Measurements from ENCODE around the gene VCP. TPM values are rescaled to one million over a fixed set of nuclear protein-coding genes. Genes with fewer than 3 reads are reported as not detected.

Gene VCP
- 100 to 1,000 TPM; 189 to 238 TPM for total RNA-seq

DNA sequence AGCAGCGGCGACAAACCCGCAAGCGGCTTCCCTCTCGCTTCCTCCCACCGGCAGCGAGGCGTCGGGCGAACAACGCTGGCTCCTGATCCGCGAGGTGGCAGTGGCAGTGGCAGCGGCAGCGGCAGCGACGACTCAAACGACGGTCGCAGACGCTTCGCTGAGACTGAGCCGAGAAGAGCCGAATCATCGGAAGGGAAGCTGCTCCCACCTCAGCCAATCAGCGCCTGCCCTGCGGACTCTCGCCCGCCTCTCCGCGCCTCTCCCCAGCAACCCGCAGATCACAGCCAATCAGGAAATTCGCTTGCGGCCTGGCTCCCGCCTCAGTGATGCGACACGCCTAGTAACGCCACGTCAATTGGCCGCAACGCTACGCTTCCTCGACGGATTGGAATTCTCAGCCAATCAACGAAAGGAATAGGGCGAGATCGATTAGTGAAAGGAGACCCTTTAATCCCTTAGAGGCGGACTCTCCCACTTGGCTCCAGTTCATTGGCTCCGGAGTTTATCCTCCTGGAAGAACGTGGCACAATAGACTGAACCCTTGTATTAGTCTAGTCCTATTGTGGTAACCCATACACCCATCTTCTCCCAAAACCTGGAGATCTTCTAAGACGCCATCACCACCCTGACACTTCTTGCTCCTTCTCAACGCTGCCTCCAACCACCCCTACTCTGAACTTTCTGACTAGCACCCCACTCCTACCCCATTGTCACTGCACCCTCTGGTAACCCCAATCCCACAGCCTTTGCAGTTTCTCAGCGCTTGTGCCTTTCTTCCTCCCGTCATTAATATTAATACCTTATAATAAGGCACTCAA lies at the start of gene VCP:
TSS of gene VCP (minus strand) at position 165 of the 818 bp plus-strand sequence. CDS start 272 bp downstream, outside the sequence.
- no peaks in the 10 kb centered on the region for H3K27me3 Mint-ChIP-seq
- CTCF ChIA-PET = interaction anchor here (0.5 to 2.8 kb wide), 7 partner anchors 7 to 88 kb away, joined by 3 to 17 read pairs (median 7); partner anchors contain the start of genes FANCG and PIGO
- H3K9me3 Mint-ChIP-seq = no peaks in the 10 kb centered on the region
- peaks cover 66% of the 10 kb centered on the region for H3K4me1 Mint-ChIP-seq
- peak within 1 kb of the TSS; percentile 94 for H3K4me3 Mint-ChIP-seq
- peaks cover 61% of the 10 kb centered on the region for H3K36me3 Mint-ChIP-seq (ENCODE audit: low read depth)
- peak; percentile 99 for DNase-seq
- POLR2A ChIA-PET = interaction anchor here (0.6 to 1.0 kb wide), 2 partner anchors 10 to 411 kb away, joined by 6 read pairs; no protein-coding TSS in a partner anchor
- peak within 1 kb of the TSS; percentile 87 for H3K27ac Mint-ChIP-seq

GRCh38 chr9:35116898-35117551 lies 44.6 kb upstream of the VCP start:
- H3K27me3 Mint-ChIP-seq = peaks cover 2% of the 10 kb centered on the region
- peaks cover 6% of the 10 kb centered on the region for H3K36me3 Mint-ChIP-seq (ENCODE audit: low read depth)
- peaks cover 33% of the 10 kb centered on the region for H3K4me1 Mint-ChIP-seq
- DNase-seq = peak; percentile 96
- CTCF ChIA-PET = interaction anchor here (0.6 to 4.7 kb wide), 16 partner anchors 12 to 709 kb away, joined by 3 to 39 read pairs (median 3); partner anchors contain the start of genes RUSC2, STOML2 and UNC13B
- H3K27ac Mint-ChIP-seq = peak overlapping the region; percentile 95
- H3K4me3 Mint-ChIP-seq = peak overlapping the region; percentile 96
- no peaks in the 10 kb centered on the region for H3K9me3 Mint-ChIP-seq
- POLR2A ChIA-PET = interaction anchor here (0.6 kb wide), 1 partner anchor 616 kb away, joined by 5 read pairs; no protein-coding TSS in a partner anchor

- Mint-ChIP-seq H3K27ac (peak overlapping the region; percentile 95), H3K27me3 (peaks cover 2% of the 10 kb centered on the region), H3K9me3 (no peaks in the 10 kb centered on the region), H3K36me3 (ENCODE audit: low read depth) (peaks cover 6% of the 10 kb centered on the region), H3K4me3 (peak overlapping the region; percentile 96), H3K4me1 (peaks cover 38% of the 10 kb centered on the region)
- ChIA-PET POLR2A (interaction anchor here (0.6 kb wide), 1 partner anchor 616 kb away, joined by 5 read pairs; no protein-coding TSS in a partner anchor), CTCF (interaction anchor here (0.6 to 4.7 kb wide), 11 partner anchors 12 to 481 kb away, joined by 3 to 39 read pairs (median 4); partner anchors contain the start of genes PIGO, STOML2 and UNC13B)
- no peak for DNase-seq
Measured at GRCh38 chr9:35116539-35116897, 44.1 kb upstream of the VCP start.

DNA sequence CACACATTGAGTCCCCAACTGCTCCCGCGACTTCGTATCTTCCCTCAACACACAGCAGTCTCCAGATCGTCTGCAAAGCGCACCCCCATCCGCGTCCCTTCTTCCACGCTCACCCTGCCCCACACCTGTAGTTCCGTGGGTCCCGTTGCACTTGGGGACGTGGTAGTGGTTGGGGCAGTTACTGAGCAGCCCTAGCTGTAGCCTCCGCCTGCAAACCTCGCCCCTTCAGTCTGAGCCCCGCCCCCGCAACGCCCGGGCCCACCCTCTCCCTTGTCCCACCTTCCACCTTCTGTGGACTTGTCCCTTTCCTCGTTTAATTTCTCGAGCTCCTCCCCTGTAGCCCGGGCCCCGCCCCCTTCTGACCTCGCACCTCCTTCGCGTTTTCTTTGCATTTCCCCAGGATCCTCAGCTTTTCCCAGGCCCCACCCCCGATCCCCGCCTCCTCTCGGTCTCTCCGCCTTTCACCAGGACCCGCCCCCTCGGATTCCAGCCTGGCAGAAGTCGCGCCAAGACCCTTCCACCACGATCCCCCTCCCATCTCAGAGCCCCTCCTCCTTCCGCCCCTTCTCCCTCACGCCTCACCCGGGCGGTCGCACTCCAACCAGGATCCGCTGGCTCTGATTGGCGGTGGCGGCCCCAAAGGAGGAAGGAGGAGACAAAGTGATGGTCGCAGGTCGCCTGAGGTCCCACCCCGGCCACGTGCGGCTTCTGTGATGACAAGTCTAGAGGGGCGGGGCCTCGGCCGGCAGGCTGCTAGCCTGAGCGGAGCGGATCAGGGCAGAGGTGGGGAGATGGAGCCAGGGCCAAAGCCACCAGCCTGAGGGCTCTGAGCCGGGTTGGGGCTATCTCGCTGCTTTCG lies 43.5 kb upstream of the VCP start, which contains the start of gene ATOSB:
TSS of gene ATOSB (minus strand) at position 183 of the 859 bp plus-strand sequence. CDS start 7,588 bp downstream, outside the sequence.
- H3K36me3 Mint-ChIP-seq (ENCODE audit: low read depth) = peaks cover 6% of the 10 kb centered on the region
- peak within 1 kb of the TSS; percentile 95 for H3K27ac Mint-ChIP-seq
- peak; percentile 96 for DNase-seq
- POLR2A ChIA-PET = interaction anchor here (0.6 to 0.7 kb wide), 2 partner anchors 135 to 479 kb away, joined by 3 read pairs; no protein-coding TSS in a partner anchor
- H3K4me3 Mint-ChIP-seq = peak within 1 kb of the TSS; percentile 96
- H3K4me1 Mint-ChIP-seq = peaks cover 42% of the 10 kb centered on the region
- no peaks in the 10 kb centered on the region for H3K27me3 Mint-ChIP-seq
- CTCF ChIA-PET = interaction anchor here (0.5 to 4.7 kb wide), 8 partner anchors 11 to 438 kb away, joined by 3 to 39 read pairs (median 4); partner anchors contain the start of genes PIGO, STOML2 and UNC13B
- H3K9me3 Mint-ChIP-seq = no peaks in the 10 kb centered on the region

GRCh38 chr9:35114840-35115628 lies 42.6 kb upstream of the VCP start:
- Mint-ChIP-seq H3K9me3 (no peaks in the 10 kb centered on the region), H3K4me1 (peaks cover 51% of the 10 kb centered on the region), H3K27ac (peak overlapping the region; percentile 95), H3K36me3 (ENCODE audit: low read depth) (peaks cover 6% of the 10 kb centered on the region), H3K27me3 (no peaks in the 10 kb centered on the region), H3K4me3 (peak overlapping the region; percentile 96)
- ChIA-PET CTCF (interaction anchor here (0.6 to 4.7 kb wide), 8 partner anchors 10 to 627 kb away, joined by 3 to 39 read pairs (median 4); partner anchors contain the start of genes PIGO, STOML2 and UNC13B), POLR2A (interaction anchor here (0.5 kb wide), 1 partner anchor 126 kb away, joined by 4 read pairs; the partner anchor contains the start of gene DNAJB5)
- DNase-seq = peak; percentile 64

DNA sequence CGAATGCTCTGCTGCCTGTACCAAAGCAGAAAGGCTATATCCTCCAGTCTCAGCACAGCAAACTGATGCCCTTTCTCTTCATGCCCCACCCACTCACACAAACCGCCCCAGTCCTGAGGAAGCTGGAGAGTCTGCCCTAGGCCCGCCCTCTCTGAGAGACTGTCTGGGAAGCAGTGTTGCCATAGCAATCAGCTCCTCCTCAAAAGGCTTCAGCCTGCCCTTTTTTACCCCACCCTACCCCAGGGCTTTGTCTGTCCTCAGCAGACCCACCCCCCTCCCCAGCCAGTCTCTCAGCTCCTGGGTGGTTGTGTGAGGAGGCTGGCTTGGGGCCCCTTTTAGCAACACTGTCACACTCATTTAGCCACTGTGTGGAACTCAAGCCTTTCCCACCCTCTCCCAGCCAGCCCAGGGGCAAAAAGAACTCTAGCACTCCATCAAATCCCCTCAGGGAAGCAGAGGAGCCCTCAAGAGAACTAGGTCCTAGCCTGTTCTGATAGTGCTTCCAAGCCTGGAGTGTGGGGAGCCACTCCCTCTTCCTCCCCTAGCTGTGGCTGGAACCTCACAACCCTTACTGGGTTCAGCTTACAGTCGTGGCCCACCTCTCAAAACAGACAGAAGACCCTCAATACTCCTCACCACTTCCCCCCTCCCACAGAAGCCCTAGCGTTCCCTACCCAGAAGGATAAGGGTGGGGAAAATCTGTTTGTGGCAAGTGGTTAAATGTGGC lies 41.9 kb upstream of the VCP start:
- Mint-ChIP-seq H3K27ac (peak overlapping the region; percentile 95), H3K27me3 (no peaks in the 10 kb centered on the region), H3K9me3 (no peaks in the 10 kb centered on the region), H3K4me1 (peaks cover 57% of the 10 kb centered on the region), H3K4me3 (peak overlapping the region; percentile 96), H3K36me3 (ENCODE audit: low read depth) (peaks cover 6% of the 10 kb centered on the region)
- ChIA-PET CTCF (interaction anchor here (0.6 to 4.7 kb wide), 4 partner anchors 10 to 627 kb away, joined by 3 to 39 read pairs (median 6); partner anchors contain the start of genes PIGO and STOML2), POLR2A (interaction anchor here (0.5 kb wide), 1 partner anchor 125 kb away, joined by 4 read pairs; the partner anchor contains the start of gene DNAJB5)
- peak; percentile 90 for DNase-seq

DNA sequence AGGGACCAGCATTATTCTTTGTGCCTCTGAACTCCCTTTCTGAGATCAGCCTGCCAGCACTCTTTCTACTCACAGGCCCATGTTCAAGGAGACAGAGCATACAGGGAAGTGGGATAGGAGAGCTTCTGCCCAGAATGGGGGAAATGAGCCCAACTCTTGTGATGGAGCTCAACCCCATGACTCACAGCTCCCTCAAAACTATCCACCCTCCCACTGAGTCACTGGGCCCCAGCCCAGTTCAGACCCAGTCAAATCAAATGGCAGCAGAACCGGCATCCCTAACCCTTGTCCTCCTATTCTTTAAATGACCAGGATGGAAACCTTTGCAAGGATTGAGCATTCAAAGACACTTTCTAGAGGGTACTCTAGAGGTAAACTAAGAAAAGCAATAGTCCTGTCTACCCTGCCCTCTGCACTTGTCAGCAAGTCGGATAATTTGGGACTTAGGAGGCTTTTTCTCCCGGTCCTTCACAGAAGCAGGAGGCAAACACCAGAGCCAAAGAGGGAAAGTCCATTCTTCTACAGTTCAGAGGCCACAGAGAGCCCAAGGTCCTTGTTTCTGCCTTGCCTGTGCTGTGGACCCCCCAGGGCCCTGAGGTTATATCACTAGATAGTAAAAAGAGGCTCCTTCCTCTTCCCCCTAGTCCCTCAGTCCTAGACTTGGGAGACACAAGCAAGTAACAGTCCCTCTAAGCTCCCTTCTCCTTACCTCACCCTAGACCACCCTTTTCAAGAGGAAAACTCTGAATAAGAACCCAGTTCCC lies 40.0 kb upstream of the VCP start:
- Mint-ChIP-seq H3K4me3 (peak overlapping the region; percentile 73), H3K36me3 (ENCODE audit: low read depth) (peaks cover 11% of the 10 kb centered on the region), H3K27ac (peak overlapping the region; percentile 77), H3K9me3 (no peaks in the 10 kb centered on the region), H3K4me1 (peaks cover 64% of the 10 kb centered on the region), H3K27me3 (no peaks in the 10 kb centered on the region)
- CTCF ChIA-PET = interaction anchor here (1.0 to 3.6 kb wide), 5 partner anchors 9 to 213 kb away, joined by 3 to 16 read pairs (median 3); partner anchors contain the start of genes PIGO and STOML2
- no peak for DNase-seq
- POLR2A ChIA-PET = interaction anchor here (1.9 kb wide), 1 partner anchor 9 kb away, joined by 6 read pairs; the partner anchor contains the start of gene STOML2

DNA sequence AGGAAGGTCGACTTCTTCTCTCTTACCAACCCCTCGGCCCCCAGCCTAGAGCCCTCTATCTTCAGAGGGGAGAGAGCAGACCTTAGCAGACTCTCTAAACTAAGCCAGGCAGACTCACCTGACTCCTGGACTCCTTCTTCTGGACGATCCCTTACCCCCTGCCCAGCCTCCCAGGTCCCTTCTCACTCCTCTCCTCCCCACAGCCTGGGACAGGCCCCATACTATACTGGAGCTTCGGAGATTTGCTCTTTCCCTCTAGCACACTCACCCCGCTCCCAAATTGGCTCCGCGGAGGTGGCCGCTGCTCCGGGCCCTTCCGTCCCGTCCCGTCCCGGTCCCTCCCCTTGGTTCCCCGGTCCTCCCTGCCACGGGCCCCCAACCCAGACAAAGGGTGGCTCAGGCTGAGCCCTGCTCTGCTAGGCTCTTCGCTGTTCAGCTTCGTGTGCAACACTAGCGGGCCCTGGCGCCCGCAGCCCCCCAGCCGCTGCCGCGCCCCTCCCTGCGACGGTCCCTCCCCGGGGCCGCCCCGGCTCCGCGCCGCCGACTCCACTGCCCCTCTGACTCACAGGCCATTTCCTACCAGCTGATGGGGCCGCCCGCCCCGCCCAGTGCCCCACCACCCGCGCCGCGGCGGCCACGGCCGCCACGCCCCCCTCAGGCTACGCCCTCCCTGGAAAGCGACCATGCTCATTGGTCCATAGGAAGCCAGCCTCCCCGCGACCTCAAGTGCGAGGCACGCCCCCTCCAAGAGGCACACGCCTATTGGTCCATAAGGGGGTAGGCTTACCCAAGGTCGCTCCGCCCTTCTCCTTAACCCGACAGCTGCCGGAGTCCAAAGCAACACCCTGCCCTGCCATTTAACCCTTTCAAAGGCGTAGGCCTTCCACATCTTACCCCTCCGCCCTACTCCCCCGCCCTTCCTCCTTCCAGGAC lies 38.8 kb upstream of the VCP start:
- Mint-ChIP-seq H3K4me3 (peak overlapping the region; percentile 73), H3K9me3 (no peaks in the 10 kb centered on the region), H3K4me1 (peaks cover 56% of the 10 kb centered on the region), H3K27ac (peak overlapping the region; percentile 77), H3K27me3 (no peaks in the 10 kb centered on the region), H3K36me3 (ENCODE audit: low read depth) (peaks cover 15% of the 10 kb centered on the region)
- peak; percentile 97 for DNase-seq
- ChIA-PET POLR2A (interaction anchor here (0.8 to 1.9 kb wide), 2 partner anchors 8 to 51 kb away, joined by 5 to 6 read pairs; partner anchors contain the start of gene STOML2), CTCF (interaction anchor here (1.0 to 3.6 kb wide), 6 partner anchors 8 to 211 kb away, joined by 3 to 16 read pairs (median 3); partner anchors contain the start of genes PIGO, STOML2 and UNC13B)

GRCh38 chr9:35110327-35110761 lies 37.9 kb upstream of the VCP start:
- Mint-ChIP-seq H3K4me3 (peak overlapping the region; percentile 73), H3K4me1 (peaks cover 54% of the 10 kb centered on the region), H3K36me3 (ENCODE audit: low read depth) (peaks cover 21% of the 10 kb centered on the region), H3K27me3 (no peaks in the 10 kb centered on the region), H3K27ac (no peak overlapping the region), H3K9me3 (no peaks in the 10 kb centered on the region)
- no peak for DNase-seq
- ChIA-PET CTCF (interaction anchor here (1.3 to 3.6 kb wide), 3 partner anchors 13 to 211 kb away, joined by 3 to 16 read pairs (median 9); partner anchors contain the start of genes PIGO and UNC13B), POLR2A (no interaction called here)

Measured in activated CD4-positive, alpha-beta T cell treated with anti-CD3 and anti-CD28 coated beads, Interleukin-2, amount 10 ng/mL, durations not matched to agents 7 days and 5 days (primary cell).